ENCODE data around the gene NFKB2.

NFKB2 gene

DNA sequence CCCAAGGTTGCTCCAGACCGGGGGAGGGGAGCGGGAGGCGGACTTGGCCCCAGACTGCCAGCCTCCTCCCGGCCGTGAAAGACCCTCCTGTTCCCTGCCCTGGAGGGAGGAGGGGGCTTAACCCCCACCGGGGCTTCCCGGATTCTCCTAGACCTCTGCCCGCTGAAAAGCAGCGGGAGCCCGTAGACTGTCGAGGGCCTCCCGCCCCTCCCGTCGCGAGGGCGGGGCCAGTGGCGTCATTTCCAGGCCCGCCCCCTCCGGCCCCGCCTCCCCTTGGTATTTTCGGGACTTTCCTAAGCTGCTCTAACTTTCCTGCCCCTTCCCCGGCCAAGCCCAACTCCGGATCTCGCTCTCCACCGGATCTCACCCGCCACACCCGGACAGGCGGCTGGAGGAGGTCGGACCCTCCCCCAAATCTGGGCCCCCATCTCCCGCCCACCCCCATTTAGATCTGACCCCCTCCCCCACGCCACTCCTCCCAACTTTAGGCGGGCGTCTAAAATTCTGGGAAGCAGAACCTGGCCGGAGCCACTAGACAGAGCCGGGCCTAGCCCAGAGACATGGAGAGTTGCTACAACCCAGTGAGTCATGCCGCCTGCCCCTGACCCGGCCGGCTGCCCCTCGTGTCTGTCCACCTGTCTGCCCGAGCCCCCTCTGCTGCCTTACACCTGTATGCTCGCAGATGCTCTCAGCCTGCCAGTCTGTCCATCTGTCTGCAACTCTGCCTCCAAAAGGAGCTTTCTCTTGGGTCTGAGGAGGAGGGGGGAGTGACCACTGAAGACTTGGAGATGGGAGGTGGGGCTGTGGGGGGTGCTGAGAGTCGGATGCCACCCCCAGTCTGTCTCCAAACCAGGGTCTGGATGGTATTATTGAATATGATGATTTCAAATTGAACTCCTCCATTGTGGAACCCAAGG is at the start of gene NFKB2:
NFKB2 (plus strand) TSS at position 306 of the 917 bp plus-strand sequence; CDS start at position 561, 255 bp downstream.
- DNase-seq: peak; percentile 79

DNA sequence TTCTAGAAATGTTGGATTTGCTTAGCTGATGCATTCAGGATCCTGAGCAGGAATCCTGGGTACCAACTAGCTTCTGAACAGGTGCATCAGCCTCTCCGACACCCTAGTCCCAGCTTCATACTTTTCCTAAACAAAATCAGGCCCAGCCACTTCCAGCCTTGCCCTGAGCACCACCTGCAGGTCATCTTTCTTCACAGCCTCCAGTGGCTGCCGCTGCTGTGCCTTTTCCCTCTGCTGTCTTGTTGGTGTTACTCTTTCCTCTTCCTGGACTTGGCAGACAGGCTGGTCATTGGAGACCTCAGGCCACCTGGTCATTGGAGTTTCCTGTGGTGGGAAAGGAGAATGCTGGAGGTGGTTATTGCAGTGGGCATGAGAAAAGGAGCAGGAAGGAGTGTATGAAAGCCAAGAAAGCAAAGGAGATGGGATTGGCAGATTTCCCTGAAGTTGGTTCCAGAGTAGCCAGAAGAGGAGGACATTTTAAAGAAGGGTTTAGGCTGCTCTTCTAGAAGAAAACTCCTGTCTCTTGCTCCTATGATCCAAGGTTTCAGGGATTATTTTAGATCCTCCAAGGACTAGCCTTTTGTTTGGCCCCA is 48.2 kb upstream of the NFKB2 start:
- DNase-seq: no peak

- DNase-seq: no peak
Measured at GRCh38 chr10:102352066-102352715, 43.3 kb upstream of the NFKB2 start.

GRCh38 chr10:102354451-102354850 is 41.1 kb upstream of the NFKB2 start:
- DNase-seq: no peak

DNA sequence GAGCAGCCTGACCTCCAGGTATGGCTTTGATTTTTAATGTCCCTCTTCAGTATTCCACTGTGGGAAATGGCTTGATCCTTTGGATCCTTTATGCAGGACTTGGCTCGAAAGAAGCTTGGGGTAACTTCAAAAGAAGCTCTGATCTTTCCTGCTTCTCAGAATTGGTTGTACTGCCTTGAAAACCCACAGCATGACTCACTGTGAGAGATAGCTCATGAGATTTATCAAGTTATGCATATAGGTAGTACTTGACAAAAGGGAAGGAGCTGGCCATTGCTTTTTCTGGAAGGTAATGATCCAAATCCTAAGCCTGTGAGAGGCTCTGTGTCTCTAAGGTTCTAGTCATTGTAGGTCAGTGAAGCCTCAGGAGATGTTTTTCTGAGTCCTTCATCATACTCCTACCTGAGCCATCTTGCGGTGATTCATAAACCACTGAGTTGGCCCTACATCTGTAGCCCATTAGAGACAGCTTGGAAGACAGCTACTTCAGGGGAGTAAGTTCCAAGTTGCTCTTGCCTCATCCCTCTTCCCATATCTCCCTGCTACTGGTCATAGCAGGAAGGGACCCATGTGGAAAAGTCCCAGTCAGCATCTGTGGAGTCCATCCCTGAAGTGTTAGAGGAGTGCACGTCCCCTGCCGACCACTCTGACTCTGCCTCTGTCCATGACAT is 36.7 kb upstream of the NFKB2 start:
- no peak for DNase-seq

GRCh38 chr10:102367441-102367840 is 28.1 kb upstream of the NFKB2 start:
- DNase-seq: no peak

DNA sequence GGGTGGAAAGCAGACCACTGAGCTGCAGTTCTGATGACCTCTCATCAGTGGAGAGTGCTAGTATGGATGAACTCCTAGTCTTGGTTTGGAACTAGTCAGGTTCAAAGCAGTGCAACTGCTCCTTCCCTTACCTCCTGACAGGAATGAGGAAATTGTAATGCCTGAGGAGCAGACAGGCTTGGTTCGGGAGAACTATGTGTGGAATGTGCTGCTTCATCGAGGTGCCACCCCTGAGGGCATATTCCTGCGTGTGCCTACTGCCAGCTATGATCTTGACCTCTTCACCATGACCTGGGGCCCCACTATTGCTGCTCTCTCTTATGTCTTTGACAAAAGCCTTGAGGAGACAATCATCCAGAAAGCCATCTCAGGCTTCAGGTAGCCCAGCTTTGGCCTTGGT is 27.4 kb upstream of the NFKB2 start:
- DNase-seq: no peak

DNA sequence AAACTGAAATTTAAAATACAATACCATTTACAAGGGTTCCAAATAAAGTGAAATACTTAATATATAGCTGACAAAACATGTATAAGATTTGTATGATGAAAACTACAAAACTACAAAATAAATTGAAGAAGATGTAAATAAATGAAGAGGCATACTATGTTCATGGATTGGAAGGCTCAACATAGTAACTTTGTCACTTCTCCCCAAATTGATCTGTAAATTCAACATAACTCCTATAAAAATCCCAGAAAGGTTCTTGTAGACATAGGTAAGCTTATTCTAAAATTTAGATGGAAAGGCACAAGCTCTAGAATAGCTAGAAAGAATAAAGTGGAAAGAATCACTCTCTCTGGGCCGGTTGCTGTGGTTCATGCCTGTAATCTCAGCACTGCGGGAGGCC is 24.2 kb upstream of the NFKB2 start:
- no peak for DNase-seq

- DNase-seq: no peak
Measured at GRCh38 chr10:102375250-102375649, 20.3 kb upstream of the NFKB2 start.

GRCh38 chr10:102375867-102376266 is 19.6 kb upstream of the NFKB2 start:
- DNase-seq: no peak

DNA sequence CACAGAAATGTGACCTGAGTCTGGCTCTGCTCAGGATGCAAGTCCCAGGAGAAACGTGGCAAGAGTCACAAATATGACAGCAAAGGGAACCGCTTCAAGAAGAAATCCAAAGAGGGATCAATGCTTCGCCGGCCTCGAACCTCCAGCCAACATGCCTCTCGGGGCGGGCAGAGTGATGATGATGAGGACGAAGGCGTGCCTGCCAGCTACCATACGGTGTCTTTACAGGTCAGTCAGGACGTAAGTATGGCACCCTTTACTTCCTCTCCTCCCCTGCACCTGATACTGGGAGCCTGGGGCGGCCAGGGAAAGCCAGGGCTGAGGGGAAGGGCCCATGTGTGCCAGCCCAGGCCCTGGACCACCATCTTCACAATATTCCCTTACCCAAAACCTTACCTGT is 18.6 kb upstream of the NFKB2 start:
- no peak for DNase-seq

DNA sequence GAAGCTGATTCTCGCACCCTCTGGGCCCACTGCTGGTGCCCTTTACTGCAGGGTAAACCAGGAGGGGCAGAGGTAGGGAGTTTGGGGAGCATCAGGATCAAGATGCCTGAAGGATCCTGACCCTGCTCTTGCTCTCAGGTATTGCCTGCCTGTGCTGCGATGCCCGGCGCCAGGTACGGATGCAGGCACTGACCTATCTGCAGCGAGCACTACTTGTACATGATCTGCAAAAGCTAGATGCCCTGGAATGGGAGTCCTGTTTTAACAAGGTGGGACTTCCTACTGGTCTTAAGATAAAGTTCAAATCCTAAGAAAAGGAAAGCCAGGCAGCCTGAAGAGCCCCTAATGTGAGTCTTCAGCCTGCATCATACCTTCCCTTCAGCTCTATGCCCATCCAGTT is 16.1 kb upstream of the NFKB2 start:
- no peak for DNase-seq

DNA sequence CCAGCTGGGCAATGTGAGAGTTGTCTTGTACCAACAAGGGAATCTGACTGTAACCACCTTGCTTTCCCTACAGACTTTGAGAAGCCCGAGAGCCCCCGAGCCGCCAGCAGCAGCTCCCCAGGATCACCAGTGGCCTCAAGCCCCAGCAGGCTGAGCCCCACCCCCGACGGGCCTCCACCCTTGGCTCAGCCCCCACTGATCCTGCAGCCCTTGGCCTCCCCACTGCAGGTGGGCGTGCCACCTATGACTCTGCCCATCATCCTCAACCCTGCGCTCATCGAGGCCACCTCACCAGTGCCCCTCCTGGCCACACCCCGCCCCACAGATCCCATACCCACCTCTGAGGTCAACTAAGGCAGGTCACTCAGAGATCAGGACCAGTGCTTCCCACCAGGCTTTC is 13.5 kb upstream of the NFKB2 start:
- DNase-seq: no peak

DNA sequence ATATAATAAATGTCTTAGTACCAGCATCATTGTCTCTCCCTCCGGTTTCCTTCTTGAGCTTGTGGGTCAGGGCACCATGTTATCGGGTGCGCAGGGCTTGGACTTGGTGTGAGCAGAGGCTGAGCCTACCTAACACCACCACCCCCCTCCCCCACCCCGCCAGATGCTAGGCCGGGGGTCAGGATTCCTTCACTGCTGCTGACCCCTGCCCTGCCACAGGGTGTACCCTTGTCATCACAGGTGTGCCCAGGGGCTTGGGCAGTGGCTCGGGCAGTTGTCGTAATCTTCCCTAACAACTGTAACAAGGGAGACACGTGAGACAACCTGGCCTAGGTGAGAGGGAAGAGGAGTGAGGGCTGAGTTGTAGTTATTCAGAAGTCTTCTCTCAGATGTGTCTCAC is 12.6 kb upstream of the NFKB2 start:
- no peak for DNase-seq

DNA sequence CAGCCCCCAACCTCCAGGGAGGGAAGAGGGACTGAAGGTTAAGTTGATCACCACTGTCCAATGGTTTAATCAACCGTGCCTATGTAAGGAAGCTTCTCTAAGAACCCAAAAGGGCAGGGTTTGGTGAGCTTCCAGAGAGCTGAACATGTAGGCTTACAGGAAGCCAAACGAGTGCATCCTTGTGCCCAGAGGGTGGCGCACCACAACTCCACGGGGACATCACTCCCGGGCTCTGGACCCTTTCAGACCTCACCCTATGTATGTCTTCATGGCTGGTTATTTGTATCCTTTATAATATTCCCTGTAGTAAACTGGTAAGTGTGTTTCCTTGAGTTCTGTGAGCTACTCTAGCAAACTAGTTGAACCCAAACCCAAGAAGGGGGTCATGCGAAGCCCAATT is 11.5 kb upstream of the NFKB2 start:
- DNase-seq: no peak

GRCh38 chr10:102384606-102385429 is 10.7 kb upstream of the NFKB2 start:
- no peak for DNase-seq

- DNase-seq: no peak
Measured at GRCh38 chr10:102389894-102390293, 5.6 kb upstream of the NFKB2 start.

- no peak for DNase-seq
Measured at GRCh38 chr10:102392306-102392705, 3.2 kb upstream of the NFKB2 start.

- no peak for DNase-seq
Measured at GRCh38 chr10:102393411-102394078, 2.0 kb upstream of the NFKB2 start.

DNA sequence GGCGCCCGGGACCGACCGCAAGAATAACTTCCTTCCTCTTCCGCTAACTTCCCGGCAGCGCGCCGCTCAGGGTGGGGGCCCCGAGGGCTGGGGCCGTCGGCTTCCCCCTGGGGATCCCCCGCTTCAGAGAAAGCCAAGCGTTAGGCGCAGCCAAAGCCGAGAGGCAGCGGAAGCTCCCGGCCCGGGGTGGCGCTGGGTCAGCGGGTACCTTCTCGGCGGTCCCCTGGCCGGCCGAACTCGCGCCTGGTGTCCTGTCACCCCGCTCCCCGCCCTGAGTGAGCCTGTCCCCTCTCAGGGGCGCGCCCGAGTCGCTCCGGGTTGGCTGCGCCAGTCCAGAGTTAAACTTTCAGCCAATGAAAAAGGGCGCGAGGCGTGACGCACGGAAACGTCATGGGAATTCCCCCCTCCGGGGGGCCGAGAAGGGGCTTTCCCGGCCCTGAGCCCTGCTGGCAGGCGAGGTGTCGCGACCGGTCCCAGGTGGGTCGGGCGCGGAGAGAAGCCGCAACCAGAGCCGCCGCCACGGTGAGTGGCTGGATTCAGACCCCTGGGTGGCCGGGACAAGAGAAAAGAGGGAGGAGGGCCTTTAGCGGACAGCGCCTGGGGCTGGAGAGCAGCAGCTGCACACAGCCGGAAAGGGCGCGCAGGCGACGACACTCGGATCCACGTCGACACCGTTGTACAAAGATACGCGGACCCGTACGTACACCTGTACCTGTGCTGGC is 1.3 kb upstream of the NFKB2 start:
- peak; percentile 86 for DNase-seq

DNA sequence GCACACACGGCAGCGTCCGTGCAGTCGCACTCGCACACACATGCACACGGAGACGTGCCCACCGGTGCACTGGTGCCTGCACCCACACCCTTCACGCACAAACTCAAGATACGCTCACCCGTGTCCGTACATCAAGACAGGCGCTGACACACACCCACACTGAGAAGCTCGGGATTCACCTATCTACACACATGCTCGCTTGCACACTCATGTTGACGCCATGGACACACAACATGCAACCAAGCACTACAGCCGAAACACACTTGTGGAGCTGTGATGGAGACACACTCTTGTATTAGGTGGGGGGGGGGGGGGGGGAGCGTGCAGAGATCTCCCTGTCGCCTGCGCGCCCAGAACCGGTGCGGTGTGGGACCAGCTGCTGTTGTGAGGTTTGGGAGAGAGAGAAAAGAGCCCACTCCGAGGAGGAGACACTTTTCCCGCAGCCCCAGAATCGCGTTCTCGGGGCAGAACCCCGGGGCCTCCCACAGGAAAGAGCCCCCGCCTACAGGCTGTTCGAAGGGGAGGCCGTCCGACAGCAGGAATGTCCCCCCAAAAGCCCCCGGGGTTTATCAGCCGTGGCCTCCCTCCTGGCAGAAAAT is 605 bp upstream of the NFKB2 start:
- DNase-seq: no peak
